IPS-18c (cell line): ENCODE data around the gene FRMD4A.

Experiments
- H3K4me3 ChIP-seq: 2 replicates; pipeline ENCODE4 v1.7.0; 2013; ENCODE audit warnings: low read depth, mild to moderate bottlenecking, low read length, moderate library complexity; ENCODE audit not compliant: insufficient read depth
- H3K9me3 ChIP-seq: one replicate; pipeline ENCODE4 v1.6.1; 2013; ENCODE audit warnings: mild to moderate bottlenecking, low read length, moderate library complexity; ENCODE audit not compliant: control insufficient read depth, insufficient read depth

Gene FRMD4A

DNA sequence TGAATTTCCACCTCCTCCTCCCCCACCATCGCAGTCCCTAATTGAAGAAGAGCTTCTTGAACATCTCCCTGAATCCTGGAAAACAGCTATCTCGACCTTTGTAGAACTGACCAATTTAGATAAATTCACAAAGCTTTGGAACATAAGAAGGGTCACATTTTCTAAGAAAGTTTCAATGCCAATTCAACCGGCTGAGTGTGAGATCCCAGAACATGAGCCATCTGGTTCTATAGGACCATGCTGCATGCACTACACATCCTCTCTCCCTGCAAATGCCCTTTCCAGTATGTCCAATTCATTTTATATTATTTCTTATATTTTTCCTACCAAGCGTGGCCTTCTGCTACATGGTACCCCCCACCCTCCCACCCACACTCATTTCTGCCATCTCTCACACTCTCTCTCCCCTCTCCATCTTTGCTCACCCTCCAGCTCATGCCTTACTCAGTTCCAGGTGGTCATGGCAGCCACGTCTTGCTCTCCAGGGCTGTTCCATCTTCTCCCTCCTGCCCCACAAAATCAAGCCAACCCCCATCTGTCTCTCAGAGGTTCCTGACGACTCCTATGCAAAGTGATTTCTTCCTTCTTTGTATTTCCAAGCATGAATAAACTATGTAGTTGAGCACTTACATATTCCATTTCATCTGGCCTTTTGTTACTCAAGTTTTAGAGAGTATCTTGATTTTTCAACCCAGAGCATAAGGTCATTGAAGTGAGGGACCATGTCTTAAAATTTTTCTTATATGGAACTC is 19.3 kb downstream of the FRMD4A start:
- Histone ChIP-seq H3K4me3 (no peak overlapping the region), H3K9me3 (no peaks in the 10 kb centered on the region)

DNA sequence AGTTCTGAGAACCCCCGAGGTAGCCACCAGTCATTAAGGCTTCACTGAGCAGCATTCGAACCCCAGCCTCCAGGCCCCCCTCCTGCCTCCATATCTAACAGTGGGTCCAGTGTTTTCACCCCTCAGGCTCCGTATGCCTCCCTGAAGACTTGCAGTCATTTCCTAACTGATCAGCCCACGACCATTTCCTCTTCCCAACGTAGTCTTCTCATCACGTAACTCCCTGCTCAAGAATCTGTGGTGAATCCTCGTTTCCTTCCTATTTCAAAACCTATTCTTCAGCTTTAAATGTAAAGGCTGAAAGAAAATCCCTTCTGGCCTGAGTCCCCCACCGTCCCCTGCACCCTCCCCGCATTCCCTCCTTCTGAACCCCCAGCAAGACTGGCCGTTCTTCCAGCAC is 21.1 kb downstream of the FRMD4A start:
- Histone ChIP-seq H3K4me3 (no peak overlapping the region), H3K9me3 (no peaks in the 10 kb centered on the region)

DNA sequence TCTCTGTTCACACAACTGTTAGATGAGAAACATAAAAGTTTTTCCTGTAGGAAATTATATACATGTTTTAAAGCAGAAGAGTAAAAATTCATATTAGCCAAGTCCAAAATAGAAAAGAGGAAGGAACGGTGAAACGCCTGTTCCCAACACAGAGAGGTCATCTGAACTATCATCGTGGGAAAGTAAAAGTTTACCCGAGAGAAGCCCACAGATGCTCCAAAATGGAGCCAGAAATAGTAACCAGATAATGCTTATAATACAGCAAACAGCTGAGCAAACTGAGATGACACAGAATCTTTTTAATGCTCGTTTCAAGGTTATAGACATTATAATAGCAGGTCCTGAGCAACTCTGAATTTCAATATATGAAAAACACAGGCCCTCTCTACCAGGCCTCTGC is 24.5 kb downstream of the FRMD4A start:
- no peaks in the 10 kb centered on the region for H3K9me3 ChIP-seq
- H3K4me3 ChIP-seq, result no peak overlapping the region

DNA sequence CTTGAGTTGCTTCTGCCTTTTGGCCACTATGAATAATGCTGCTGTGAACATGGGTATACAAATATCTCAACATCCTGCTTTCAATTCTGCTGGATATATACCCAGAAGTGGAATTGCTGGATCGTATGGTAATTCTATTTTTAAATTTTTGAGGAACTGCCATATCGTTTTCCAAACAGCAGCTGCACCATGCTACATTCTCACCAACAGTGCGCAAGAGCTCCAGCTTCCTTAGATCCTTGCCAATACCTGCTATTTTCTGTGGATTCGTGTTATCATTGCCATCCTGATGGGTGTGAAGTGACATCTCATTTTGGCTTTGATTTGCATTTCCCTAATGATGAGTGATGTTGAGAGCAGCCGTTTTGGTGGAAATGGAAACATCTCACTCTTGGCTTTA is 26.7 kb downstream of the FRMD4A start:
- H3K9me3 ChIP-seq, result no peaks in the 10 kb centered on the region
- no peak overlapping the region for H3K4me3 ChIP-seq

DNA sequence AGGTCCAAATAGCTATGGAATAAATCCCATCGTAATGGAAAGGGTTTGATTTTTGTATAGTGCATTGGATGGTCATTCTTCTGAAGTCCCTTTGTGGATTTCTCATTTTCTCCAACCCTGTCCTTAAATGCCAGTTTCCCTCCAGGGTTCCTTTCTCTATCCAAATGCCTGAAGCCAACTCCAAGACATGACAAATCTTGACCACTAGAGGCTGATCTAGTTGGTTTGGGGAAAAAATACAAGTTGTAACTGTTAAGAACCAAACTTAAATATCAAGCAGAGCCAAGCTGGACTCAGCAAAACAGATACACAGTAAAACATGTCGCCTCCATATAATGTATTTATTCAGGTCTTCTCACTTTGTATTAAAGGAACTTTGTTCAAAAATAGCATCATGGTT is 28.7 kb downstream of the FRMD4A start:
- Histone ChIP-seq H3K4me3 (no peak overlapping the region), H3K9me3 (no peaks in the 10 kb centered on the region)

DNA sequence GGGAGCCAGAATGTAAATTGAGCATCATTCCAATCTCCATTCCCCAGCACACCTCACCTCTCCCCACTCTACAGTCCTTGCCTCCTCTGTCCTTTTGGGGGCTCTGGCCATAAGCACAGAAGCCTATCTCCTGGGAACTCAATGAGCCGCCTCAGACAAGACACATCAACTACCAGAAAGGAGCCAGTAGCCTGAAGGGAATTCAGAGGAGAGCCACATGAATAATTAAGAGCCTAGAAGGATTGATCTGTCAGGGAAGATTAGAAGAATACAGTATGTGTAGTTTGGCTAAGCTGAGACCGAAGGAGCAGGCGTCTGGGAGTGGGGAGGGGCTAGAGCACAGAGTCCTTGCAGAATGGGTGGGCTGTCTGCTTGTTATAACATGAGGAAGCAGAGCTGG is 31.2 kb downstream of the FRMD4A start:
- H3K9me3 ChIP-seq, result no peaks in the 10 kb centered on the region
- no peak overlapping the region for H3K4me3 ChIP-seq

DNA sequence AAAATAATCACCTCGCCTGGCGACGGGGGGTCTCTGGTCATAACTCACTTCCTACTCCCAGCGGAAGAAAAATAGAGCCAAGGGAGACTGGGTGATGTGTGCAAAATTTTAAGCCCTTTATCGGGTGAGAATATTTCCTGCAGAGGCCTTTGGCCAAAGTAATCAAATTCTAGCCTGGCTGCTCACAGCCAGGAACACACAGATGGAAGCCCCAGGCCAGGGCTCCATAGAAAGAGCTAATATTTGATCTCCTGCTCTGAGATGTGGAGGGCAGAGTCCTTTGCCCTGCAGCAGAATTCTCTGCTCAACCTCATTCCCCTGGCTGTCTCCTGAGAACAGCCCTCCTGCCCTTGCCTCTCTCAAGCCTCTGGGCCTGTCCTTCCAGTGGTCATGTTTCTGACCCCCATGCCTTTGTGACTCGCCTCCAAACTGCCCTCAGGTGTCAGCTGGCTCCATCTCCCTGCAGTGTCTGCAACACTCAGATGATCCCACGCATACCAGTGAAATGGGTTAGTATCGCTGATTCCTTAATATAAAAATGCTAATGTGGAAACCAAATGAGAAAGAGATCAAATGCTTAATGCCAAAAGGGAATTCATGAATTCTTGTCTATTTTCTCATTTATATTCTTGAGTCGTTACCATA is 34.5 kb downstream of the FRMD4A start:
- Histone ChIP-seq H3K9me3 (no peaks in the 10 kb centered on the region), H3K4me3 (no peak overlapping the region)

DNA sequence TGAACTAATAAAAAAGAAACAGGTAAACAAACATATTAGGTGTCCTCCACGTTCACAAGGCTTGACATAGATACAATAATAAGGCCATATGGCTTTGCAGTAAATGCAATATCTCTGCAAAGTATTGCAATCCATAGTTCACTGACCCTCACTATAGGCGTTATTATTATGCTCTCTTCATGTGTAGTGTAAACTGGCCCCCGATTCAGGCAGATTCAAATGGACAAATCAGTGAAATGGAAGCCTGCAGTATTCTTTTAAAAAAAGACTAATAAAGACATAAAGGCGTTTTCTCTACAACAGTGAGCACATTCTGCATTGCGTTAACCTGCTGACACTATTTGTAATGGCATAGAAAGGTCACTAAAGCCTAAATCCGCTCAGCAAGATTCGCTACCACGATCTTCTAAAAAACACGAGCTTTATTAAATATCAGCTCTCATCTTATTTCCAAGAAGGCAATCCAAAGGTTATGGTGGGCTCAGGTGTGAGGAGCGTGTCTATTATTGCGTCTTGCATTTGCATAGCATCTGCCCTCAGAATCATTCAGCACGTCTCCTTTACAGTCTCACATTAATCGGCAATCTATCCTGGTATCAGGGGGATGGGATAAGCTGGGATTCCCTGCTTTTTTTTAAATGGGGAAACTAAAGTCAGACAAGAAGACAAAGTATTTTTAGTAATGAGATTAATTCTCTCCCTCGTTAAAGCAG is 36.2 kb downstream of the FRMD4A start:
- no peaks in the 10 kb centered on the region for H3K9me3 ChIP-seq
- no peak overlapping the region for H3K4me3 ChIP-seq

DNA sequence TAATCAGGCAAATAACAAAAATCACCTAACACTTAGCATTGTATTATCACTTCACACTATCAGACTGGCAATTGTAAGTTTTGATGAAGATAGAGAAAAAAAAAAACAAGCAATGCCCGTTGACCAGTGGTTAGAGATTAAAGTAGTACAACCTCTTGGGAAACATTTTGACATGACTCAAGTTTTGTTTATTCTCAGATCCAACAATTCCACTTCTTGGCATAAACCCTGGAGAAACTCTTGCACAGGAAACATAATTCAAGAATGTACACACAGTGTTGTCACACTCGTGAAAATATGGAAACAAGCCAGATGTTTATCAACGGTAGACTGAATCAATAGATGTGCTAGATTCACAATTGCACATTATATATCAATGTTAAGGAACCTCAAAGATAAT is 37.2 kb downstream of the FRMD4A start:
- Histone ChIP-seq H3K9me3 (no peaks in the 10 kb centered on the region), H3K4me3 (no peak overlapping the region)

DNA sequence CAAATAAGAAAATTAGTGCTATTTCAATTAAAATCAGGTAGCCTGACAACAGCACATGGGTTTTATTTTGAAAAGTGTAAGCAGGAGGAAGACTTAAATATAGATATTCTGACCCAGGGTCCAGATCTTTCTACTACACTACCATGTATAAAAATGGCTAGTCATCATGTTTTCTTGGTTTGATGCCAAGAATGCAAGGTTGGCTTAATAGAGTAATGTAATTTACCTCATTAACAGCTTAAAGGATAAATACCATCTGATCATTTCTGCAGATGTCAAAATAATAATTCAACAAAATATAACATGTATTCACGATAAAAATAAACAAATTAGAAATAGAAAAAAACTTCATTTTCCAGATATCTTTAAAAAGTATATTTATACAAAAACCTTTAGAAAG is 39.4 kb downstream of the FRMD4A start:
- Histone ChIP-seq H3K4me3 (no peak overlapping the region), H3K9me3 (no peaks in the 10 kb centered on the region)

DNA sequence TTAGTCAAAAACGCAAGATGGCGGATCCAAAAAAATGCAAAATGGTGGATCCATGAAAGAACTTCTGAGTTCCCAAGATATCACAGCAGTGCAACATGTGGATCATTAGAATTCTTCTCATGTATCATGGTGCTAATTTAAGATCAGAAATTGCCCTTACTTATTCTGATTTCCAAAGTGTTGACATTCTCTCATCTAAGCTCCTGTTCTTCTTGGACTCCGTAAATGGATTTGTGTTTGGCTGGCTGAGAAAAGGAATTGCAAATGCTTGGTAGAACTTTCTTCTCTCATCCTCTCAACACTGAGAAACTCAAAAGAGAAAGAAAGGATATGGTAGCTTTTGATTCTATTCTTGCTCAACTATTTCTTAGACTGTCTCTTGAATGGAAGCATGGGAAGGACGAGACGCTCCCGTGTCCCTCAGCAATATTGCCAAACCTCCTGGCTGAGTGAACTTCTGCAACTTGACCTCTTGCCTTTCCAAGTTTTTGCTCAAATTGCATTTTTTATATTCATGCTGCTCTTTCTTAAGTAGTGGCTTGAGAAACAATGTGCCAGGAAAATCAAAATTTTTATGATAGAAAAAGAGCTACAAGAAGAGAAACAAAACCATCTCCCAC is 44.7 kb downstream of the FRMD4A start:
- Histone ChIP-seq H3K9me3 (no peaks in the 10 kb centered on the region), H3K4me3 (no peak overlapping the region)

DNA sequence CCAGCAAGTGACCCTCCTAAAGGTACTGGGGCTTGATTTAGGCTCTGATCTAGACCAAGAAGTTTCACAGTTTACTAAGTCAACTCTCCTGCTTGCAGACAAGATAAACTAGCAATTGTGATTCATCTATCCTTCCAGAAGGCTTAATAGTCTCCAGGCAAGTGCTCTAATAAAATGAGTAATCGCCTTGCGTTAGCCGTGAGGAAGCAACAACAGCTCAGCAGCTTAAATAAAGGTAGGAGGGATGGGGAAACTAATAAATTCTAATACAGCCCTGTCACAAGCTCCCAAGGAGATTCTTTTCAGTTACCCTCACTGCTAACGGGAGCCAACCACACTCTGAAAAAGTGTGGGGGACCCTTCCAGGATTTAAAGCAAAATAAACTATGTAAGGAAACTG is 48.4 kb downstream of the FRMD4A start:
- H3K4me3 ChIP-seq, result no peak overlapping the region
- no peaks in the 10 kb centered on the region for H3K9me3 ChIP-seq

DNA sequence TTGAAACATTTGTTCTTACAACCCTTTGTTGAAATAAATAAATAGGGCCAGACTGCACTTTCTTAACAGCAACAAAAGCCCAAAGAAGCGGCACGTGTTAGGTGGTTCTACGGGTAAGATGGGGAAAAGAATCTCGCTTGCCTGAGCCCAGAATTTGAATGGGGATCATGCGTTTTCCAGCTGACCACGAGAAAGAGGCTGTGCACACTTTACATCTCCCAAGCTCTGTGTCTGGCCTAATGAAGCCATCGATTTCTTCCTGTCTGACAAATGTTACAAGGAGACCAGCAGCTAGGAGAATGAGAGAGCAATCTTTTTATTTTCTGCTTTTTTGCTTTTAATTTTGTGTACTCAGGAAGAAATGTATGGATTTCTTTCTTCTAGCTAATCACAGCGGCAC is 52.2 kb downstream of the FRMD4A start:
- H3K9me3 ChIP-seq, result no peaks in the 10 kb centered on the region
- H3K4me3 ChIP-seq, result no peak overlapping the region

DNA sequence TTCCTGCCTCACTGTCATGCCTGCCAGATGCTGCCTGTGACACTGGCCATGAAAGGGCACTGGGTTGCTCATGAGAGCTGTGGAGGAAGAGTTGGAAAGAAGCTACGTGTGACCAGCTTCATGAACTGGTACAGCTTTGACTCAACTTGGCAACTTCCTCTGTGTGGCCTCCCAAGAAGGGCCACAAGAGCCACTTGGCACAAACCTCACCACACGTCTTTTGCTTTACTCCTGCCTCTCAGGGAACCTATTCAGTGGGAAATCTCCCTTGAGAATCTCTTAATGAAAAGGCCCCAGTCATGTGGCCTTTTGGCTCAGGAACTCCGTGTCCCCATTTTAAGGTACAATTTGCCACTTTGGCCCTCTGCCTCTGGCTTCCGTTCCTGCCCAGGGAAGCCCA is 54.5 kb downstream of the FRMD4A start:
- no peaks in the 10 kb centered on the region for H3K9me3 ChIP-seq
- H3K4me3 ChIP-seq, result no peak overlapping the region

DNA sequence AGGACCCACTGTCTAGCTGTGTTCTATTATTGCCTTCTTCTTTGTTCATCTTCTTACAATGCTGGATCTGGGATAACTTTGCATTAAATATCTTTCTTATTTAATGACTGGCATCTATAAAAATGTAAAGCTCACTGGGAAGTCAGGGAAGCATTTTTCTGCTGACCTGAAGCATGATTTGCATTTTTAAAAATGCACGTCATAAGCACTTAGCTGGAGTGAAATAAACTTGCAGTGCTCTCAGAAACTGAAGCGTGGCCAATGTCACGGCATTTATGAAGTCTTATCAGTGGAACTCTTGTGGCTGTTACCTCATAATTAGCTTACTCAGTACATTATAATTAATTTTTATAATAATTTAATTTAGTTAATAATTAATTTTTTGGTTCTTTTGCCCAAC is 59.1 kb downstream of the FRMD4A start:
- Histone ChIP-seq H3K9me3 (no peaks in the 10 kb centered on the region), H3K4me3 (no peak overlapping the region)

DNA sequence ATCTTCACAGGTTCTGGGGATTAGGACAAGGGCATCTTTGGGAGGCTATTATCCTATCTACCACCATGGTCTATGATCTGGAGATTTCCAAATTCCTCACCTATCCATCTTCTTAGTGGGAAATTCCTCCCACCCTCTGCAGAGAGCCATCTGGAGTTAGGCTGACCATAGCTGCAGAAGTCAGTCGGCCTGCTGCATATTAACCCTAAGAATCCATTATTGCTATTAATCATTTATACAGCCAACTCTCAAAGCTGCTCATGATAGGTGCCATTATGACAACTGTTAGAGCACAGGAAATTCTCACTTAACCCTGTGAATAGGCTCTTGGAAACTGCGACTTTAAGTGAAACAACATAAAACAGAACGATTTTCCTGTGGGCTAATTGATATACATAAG is 60.4 kb downstream of the FRMD4A start:
- no peaks in the 10 kb centered on the region for H3K9me3 ChIP-seq
- H3K4me3 ChIP-seq, result no peak overlapping the region

DNA sequence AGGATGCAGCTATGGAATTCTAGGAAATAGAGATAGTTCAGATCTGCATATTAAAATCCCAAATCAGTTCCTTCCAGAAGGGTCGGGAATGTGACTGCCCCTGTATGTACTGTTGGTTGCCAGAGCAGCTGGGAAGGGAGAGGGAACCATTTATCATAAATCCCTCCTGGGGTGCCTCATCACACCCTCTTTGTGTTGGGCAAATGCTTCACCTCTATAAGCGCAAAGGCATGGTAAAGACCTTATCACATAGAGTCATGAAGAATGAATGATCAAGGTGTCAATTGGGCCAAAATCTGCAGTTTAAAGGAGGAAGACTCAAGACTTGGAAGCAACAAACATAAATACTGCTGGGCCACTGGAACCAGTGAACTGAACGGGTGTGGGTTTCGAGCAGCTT is 65.0 kb downstream of the FRMD4A start:
- no peak overlapping the region for H3K4me3 ChIP-seq
- H3K9me3 ChIP-seq, result no peaks in the 10 kb centered on the region

DNA sequence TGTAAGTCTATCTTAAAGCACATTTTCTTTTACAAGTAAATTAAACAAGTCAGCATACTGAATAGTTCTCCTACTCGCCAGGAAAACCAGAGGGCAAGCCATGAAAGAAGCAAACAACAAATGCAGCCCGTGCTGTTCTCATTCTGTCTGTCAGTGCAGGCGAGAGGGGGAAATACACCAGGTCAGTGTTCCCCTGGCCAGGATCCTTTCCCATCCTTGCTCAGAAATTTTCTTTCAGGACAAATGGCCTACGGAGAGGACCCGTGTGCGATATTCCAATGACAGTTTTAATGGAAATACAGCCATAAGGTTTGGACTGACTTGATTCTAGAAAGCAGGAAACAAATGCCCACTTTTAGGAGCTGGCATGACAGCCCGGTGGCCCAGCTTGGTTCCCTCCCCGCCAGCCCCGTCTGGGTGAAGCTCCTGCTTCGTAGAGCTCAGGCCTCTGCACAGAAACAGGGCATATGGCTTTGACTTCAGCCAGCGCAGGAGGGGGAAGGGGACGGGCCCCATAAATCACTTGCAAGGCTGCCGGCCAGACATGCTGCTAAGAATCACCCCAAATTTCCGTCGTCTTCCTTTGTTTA is 67.8 kb downstream of the FRMD4A start:
- no peaks in the 10 kb centered on the region for H3K9me3 ChIP-seq
- no peak overlapping the region for H3K4me3 ChIP-seq
